ENCODE measurements around the gene MEST.
"Not testable (repeated sequence)": the region's sequence is repeated elsewhere in the genome, so short reads cannot be mapped to it uniquely, and the experiment has no call there.

The MEST gene

GRCh38 chr7:130491841-130492522 lies at the start of gene MEST:
TSS of gene MEST (plus strand) at chr7:130492085. CDS start at chr7:130492314, 229 bp downstream.
- Histone ChIP-seq H4K20me1 (no peaks in the 10 kb centered on the region), H3K27ac (no peak within 1 kb of the TSS), H3K4me3 (peak within 1 kb of the TSS in 7 of 10 experiments; percentile 10 to 33 (median 17); a peak in 5 of 20 replicates), H3K9me3 (replicated peaks in 1 of 11) (peaks cover 37 to 45% (median 43%) of the 10 kb centered on the region in 11 experiments), H3K27me3 (peaks cover 2 to 35% (median 21%) of the 10 kb centered on the region in 11 experiments; a peak in 18 of 22 replicates), H3K9ac (no peak within 1 kb of the TSS), H3K4me2 (no peak within 1 kb of the TSS), H3K36me3 (0 out of 22 replicates have a peak, but pooled peaks cover 0 to 4% (median 0%) of the 10 kb centered on the region in 11 experiments), H3K4me1 (no peaks in the 10 kb centered on the region)
- TF ChIP-seq Cebpa-rat (IDR thresholded peaks at IDR 0.05): no peak

- no peak overlapping the region for H3K9ac ChIP-seq
- peak overlapping the region in 1 of 11 experiments; percentile 65; a peak in 2 of 22 replicates for H3K4me2 ChIP-seq
- peaks cover 3 to 39% (median 27%) of the 10 kb centered on the region in 11 experiments; a peak in 21 of 22 replicates for H3K9me3 ChIP-seq (replicated peaks in 1 of 11)
- H3K4me1 ChIP-seq: peaks cover 14 to 23% (median 19%) of the 10 kb centered on the region in 10 experiments
- H3K27ac ChIP-seq: no peak overlapping the region
- peaks cover 0 to 13% (median 0%) of the 10 kb centered on the region in 11 experiments; a peak in 7 of 22 replicates for H3K36me3 ChIP-seq
- H4K20me1 ChIP-seq: no peaks in the 10 kb centered on the region
- no peak overlapping the region for H3K4me3 ChIP-seq
- no peaks in the 10 kb centered on the region for H3K27me3 ChIP-seq
- TF ChIP-seq Cebpa-rat (IDR thresholded peaks at IDR 0.05): no peak
Measured at GRCh38 chr7:130442601-130443000, 49.3 kb upstream of the MEST start.

- Histone ChIP-seq H3K4me1 (peaks cover 14 to 22% (median 19%) of the 10 kb centered on the region in 10 experiments), H3K9me3 (replicated peaks in 1 of 11) (peaks cover 12 to 47% (median 33%) of the 10 kb centered on the region in 11 experiments; a peak in 21 of 22 replicates), H4K20me1 (no peaks in the 10 kb centered on the region), H3K27ac (no peak overlapping the region), H3K27me3 (no peaks in the 10 kb centered on the region), H3K4me3 (no peak overlapping the region), H3K36me3 (peaks cover 0 to 10% (median 0%) of the 10 kb centered on the region in 11 experiments; a peak in 4 of 22 replicates), H3K9ac (no peak overlapping the region), H3K4me2 (no peak overlapping the region)
- no peak for TF ChIP-seq Cebpa-rat (IDR thresholded peaks at IDR 0.05)
Measured at GRCh38 chr7:130444234-130444633, 47.7 kb upstream of the MEST start.

GRCh38 chr7:130444751-130445407 lies 47.0 kb upstream of the MEST start:
- Histone ChIP-seq H3K9me3 (replicated peaks in 1 of 11) (peaks cover 12 to 41% (median 26%) of the 10 kb centered on the region in 11 experiments; a peak in 21 of 22 replicates), H3K36me3 (peaks cover 0 to 4% (median 0%) of the 10 kb centered on the region in 11 experiments; a peak in 1 of 22 replicates), H3K9ac (no peak overlapping the region), H3K27me3 (no peaks in the 10 kb centered on the region), H3K4me2 (no peak overlapping the region), H3K27ac (no peak overlapping the region), H3K4me3 (no peak overlapping the region), H3K4me1 (peaks cover 11 to 19% (median 14%) of the 10 kb centered on the region in 10 experiments), H4K20me1 (no peaks in the 10 kb centered on the region)
- TF ChIP-seq Cebpa-rat (IDR thresholded peaks at IDR 0.05): no peak

- TF ChIP-seq Cebpa-rat (IDR thresholded peaks at IDR 0.05): no peak
- H3K4me2 ChIP-seq: no peak overlapping the region
- H3K27ac ChIP-seq: no peak overlapping the region
- H3K4me3 ChIP-seq: no peak overlapping the region
- peaks cover 12 to 34% (median 21%) of the 10 kb centered on the region in 11 experiments; a peak in 21 of 22 replicates for H3K9me3 ChIP-seq (replicated peaks in 1 of 11)
- no peak overlapping the region for H3K9ac ChIP-seq
- H4K20me1 ChIP-seq: no peaks in the 10 kb centered on the region
- H3K4me1 ChIP-seq: peaks cover 4 to 12% (median 7%) of the 10 kb centered on the region in 10 experiments
- H3K36me3 ChIP-seq: no peaks in the 10 kb centered on the region
- no peaks in the 10 kb centered on the region for H3K27me3 ChIP-seq
Measured at GRCh38 chr7:130446259-130446658, 45.6 kb upstream of the MEST start.

GRCh38 chr7:130451344-130451743 lies 40.5 kb upstream of the MEST start:
- H3K36me3 ChIP-seq, H4K20me1 ChIP-seq, H3K4me1 ChIP-seq, H3K9ac ChIP-seq, H3K4me3 ChIP-seq, H3K27ac ChIP-seq, H3K4me2 ChIP-seq, H3K27me3 ChIP-seq: not testable (repeated sequence)
- H3K9me3 ChIP-seq (replicated peaks in 1 of 11): peaks cover 12 to 26% (median 20%) of the 10 kb centered on the region in 11 experiments; a peak in 21 of 22 replicates

GRCh38 chr7:130452951-130453350 lies 38.9 kb upstream of the MEST start:
- Histone ChIP-seq H3K36me3 (no peaks in the 10 kb centered on the region), H3K9ac (no peak overlapping the region), H3K4me2 (no peak overlapping the region), H3K4me3 (no peak overlapping the region), H3K9me3 (replicated peaks in 1 of 11) (peaks cover 5 to 17% (median 12%) of the 10 kb centered on the region in 11 experiments; a peak in 19 of 22 replicates), H3K4me1 (no peaks in the 10 kb centered on the region), H3K27ac (no peak overlapping the region), H4K20me1 (no peaks in the 10 kb centered on the region), H3K27me3 (no peaks in the 10 kb centered on the region)
- no peak for TF ChIP-seq Cebpa-rat (IDR thresholded peaks at IDR 0.05)

GRCh38 chr7:130454959-130455358 lies 36.9 kb upstream of the MEST start:
- Histone ChIP-seq H3K27ac (no peak overlapping the region), H3K4me2 (no peak overlapping the region), H3K36me3 (no peaks in the 10 kb centered on the region), H3K27me3 (no peaks in the 10 kb centered on the region), H3K9ac (no peak overlapping the region), H4K20me1 (no peaks in the 10 kb centered on the region), H3K4me1 (no peaks in the 10 kb centered on the region; a peak in 1 of 20 replicates), H3K9me3 (replicated peaks in 1 of 11) (peaks cover 13 to 16% (median 15%) of the 10 kb centered on the region in 11 experiments), H3K4me3 (no peak overlapping the region)
- no peak for TF ChIP-seq Cebpa-rat (IDR thresholded peaks at IDR 0.05)

- no peak for TF ChIP-seq Cebpa-rat (IDR thresholded peaks at IDR 0.05)
- peaks cover 14 to 24% (median 17%) of the 10 kb centered on the region in 11 experiments for H3K9me3 ChIP-seq (replicated peaks in 1 of 11)
- H3K9ac ChIP-seq: no peak overlapping the region
- no peaks in the 10 kb centered on the region for H3K27me3 ChIP-seq
- H3K4me1 ChIP-seq: no peaks in the 10 kb centered on the region; a peak in 1 of 20 replicates
- peak overlapping the region in 5 of 11 experiments; percentile 0 to 41 (median 13); a peak in 5 of 22 replicates for H3K4me2 ChIP-seq
- H4K20me1 ChIP-seq: no peaks in the 10 kb centered on the region
- no peak overlapping the region for H3K4me3 ChIP-seq
- no peak overlapping the region for H3K27ac ChIP-seq
- H3K36me3 ChIP-seq: no peaks in the 10 kb centered on the region
Measured at GRCh38 chr7:130458257-130458656, 33.6 kb upstream of the MEST start.

Measured in BLaER1 treated with 17β-estradiol and CSF1 and Interleukin-3, amounts not matched to agents 10 nM and 100 nM (cell line).